ENCODE measurements around the gene IL17C.

DNA sequence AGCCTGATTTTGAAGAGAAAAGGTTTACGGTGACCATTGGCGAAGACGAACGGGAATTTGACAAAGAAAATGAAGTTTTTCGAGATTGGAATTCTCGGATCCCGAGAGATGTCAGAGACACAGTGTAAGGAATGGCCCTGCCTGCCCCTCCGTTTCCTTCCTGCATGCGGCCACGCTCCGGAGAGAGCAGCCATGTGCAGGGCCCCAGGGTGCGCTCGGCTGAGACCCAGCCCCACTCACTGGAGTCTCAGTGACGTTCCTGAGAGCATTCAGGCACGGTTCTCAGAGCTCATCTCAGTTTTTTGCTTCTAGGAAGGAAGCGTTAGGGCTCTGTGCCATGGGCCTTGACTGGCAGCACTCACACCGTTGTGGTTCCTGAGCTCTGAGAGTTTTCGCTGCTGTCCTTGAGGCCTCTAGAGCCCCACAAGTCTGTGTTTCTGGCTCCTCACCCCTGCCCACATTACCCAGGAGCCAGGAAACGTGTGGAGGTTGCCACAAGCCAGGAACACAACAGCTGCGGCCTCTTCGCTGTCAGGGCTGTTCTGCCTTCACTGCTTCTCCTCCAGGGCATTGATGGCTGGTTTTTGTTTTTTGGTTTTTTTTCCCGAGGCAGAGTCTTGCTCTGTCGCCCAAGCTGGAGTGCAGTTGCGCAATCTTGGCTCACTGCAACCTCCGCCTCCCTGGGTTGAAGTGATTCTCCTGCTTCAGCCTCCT lies 38.4 kb upstream of the IL17C start:
- TF ChIP-seq, protein P1, sequence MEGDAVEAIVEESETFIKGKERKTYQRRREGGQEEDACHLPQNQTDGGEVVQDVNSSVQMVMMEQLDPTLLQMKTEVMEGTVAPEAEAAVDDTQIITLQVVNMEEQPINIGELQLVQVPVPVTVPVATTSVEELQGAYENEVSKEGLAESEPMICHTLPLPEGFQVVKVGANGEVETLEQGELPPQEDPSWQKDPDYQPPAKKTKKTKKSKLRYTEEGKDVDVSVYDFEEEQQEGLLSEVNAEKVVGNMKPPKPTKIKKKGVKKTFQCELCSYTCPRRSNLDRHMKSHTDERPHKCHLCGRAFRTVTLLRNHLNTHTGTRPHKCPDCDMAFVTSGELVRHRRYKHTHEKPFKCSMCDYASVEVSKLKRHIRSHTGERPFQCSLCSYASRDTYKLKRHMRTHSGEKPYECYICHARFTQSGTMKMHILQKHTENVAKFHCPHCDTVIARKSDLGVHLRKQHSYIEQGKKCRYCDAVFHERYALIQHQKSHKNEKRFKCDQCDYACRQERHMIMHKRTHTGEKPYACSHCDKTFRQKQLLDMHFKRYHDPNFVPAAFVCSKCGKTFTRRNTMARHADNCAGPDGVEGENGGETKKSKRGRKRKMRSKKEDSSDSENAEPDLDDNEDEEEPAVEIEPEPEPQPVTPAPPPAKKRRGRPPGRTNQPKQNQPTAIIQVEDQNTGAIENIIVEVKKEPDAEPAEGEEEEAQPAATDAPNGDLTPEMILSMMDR (IDR thresholded peaks at IDR 0.05) = no peak
- no peak for TF ChIP-seq ZFX (IDR thresholded peaks at IDR 0.05; ENCODE audit: borderline replicate concordance)

Measured in 22Rv1 (cell line).